Measurements from ENCODE around the gene CERCAM.

Gene CERCAM, protein sequence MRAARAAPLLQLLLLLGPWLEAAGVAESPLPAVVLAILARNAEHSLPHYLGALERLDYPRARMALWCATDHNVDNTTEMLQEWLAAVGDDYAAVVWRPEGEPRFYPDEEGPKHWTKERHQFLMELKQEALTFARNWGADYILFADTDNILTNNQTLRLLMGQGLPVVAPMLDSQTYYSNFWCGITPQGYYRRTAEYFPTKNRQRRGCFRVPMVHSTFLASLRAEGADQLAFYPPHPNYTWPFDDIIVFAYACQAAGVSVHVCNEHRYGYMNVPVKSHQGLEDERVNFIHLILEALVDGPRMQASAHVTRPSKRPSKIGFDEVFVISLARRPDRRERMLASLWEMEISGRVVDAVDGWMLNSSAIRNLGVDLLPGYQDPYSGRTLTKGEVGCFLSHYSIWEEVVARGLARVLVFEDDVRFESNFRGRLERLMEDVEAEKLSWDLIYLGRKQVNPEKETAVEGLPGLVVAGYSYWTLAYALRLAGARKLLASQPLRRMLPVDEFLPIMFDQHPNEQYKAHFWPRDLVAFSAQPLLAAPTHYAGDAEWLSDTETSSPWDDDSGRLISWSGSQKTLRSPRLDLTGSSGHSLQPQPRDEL

DNA sequence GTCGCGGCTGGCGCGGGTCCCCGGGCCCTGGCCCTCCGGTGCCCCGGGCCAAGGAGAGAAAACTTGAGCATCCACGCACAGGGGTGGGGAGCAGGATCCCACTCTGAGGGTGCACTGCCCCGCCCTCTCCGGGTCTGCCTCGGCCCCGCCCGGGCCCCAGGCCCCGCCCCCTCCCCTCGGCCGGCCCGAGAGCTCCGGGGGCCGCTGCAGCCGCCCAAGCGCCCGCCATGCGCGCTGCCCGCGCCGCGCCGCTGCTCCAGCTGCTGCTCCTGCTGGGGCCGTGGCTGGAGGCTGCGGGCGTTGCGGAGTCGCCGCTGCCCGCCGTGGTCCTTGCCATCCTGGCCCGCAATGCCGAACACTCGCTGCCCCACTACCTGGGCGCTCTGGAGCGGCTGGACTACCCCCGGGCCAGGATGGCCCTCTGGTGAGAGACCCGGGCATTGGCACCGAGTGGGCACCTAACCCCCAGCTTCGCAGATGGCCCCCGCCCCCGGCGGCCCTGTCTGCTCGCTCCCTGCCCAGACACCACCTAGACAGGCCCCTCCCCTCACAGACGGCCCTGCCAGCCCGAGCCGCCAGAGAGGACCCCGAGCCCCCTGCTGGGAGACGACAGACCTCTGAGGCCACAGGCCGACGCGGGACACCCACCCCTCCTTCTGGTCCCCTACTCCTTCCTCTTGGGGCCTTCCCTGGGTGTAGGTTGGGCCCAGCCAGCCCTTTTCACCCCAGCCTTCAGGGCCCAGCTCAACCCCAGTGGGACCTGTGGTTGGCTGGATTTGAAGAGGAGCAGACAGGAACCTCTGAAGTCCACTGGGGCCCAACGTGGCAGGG is at the start of gene CERCAM:
Gene CERCAM (plus strand): TSS at position 207 of the 831 bp plus-strand sequence. CDS start 21 bp downstream, at position 228.
- H3K4me3 ChIP-seq (replicated peaks; ENCODE audit: low read depth, low read length): peak within 1 kb of the TSS; percentile 60
- DNase-seq (ENCODE audit: extremely low read depth, low read depth): no peak
- TF ChIP-seq, protein P1, sequence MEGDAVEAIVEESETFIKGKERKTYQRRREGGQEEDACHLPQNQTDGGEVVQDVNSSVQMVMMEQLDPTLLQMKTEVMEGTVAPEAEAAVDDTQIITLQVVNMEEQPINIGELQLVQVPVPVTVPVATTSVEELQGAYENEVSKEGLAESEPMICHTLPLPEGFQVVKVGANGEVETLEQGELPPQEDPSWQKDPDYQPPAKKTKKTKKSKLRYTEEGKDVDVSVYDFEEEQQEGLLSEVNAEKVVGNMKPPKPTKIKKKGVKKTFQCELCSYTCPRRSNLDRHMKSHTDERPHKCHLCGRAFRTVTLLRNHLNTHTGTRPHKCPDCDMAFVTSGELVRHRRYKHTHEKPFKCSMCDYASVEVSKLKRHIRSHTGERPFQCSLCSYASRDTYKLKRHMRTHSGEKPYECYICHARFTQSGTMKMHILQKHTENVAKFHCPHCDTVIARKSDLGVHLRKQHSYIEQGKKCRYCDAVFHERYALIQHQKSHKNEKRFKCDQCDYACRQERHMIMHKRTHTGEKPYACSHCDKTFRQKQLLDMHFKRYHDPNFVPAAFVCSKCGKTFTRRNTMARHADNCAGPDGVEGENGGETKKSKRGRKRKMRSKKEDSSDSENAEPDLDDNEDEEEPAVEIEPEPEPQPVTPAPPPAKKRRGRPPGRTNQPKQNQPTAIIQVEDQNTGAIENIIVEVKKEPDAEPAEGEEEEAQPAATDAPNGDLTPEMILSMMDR (IDR thresholded peaks at IDR 0.05; ENCODE audit: low read depth, low read length, missing control alignments): no peak

DNA sequence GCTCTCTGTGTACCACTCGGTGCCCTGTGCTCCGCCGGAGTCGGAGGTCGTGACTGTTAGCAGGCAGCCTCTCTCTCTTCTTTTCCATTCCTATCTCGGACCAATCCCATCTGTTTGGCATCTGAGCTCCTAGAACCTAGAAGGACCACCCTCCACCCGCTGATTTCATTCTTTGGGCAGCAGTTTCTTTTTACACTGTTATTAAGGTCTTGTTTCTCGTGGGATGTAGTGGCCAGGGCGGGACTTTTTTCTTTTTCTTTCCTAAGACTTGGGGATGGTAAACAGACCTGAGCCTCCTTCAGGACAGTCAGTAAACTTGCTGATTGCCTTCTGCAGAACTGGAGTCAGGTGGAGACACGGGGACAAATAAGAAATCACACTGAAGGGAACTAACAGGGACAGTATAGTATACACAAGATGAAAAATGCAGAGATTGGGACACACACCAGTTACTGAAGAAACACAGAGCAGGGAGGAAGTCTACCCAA is 49.0 kb upstream of the CERCAM start:
- TF ChIP-seq, protein P1 (IDR thresholded peaks at IDR 0.05; ENCODE audit: low read depth, low read length, missing control alignments): no peak

DNA sequence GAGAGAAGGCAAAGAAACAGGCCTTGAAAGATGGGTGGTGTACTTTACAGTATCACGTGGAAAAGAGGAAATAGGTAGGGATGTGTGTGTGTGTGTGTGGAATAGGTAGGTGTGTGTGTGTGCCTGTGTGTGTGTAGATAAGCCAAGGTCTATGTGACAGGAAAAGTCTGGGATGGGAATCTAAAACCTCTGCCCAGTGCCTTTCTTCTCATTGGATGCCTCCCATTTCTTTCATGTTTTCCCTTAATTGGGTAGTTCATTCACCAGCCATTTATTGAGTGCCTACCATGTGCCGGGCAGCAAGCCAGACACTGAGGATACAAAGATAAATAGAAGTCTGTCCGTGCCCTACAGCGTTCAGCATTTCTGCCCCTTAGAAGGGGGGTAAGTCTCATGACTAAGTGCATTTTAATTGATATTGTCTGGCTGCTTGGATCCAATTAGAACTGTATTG is 48.4 kb upstream of the CERCAM start:
- DNase-seq (ENCODE audit: extremely low read depth, low read depth): no peak
- peak overlapping the region; percentile 99 for H3K4me3 ChIP-seq (replicated peaks; ENCODE audit: low read depth, low read length)
- TF ChIP-seq, protein P1 (IDR thresholded peaks at IDR 0.05; ENCODE audit: low read depth, low read length, missing control alignments): no peak

More for the DNA sequence above, 49.0 kb upstream of the CERCAM start:
- DNase-seq (ENCODE audit: extremely low read depth, low read depth): no peak
- peak overlapping the region; percentile 99 for H3K4me3 ChIP-seq (replicated peaks; ENCODE audit: low read depth, low read length)

DNA sequence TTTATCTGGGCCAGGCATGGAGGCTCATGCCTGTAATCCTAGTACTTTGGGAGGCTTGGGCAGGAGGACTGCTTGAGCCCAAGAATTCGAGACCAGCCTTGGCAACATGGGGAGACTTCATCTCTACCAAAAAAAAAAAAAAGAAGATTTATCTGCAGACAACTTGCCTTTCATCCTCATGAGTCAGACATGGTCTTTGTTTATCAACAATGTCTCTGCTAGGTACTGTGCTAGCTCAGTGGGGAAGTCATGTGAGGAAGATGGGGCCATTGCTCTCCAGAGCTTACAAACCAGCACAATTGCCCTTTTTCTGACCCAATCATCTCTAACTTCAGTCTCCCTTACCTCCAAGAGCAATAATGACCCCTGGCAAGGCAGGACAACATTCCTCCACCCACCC is 47.9 kb upstream of the CERCAM start:
- TF ChIP-seq, protein P1 (IDR thresholded peaks at IDR 0.05; ENCODE audit: low read depth, low read length, missing control alignments): no peak
- peak overlapping the region; percentile 99 for H3K4me3 ChIP-seq (replicated peaks; ENCODE audit: low read depth, low read length)
- DNase-seq (ENCODE audit: extremely low read depth, low read depth): no peak

DNA sequence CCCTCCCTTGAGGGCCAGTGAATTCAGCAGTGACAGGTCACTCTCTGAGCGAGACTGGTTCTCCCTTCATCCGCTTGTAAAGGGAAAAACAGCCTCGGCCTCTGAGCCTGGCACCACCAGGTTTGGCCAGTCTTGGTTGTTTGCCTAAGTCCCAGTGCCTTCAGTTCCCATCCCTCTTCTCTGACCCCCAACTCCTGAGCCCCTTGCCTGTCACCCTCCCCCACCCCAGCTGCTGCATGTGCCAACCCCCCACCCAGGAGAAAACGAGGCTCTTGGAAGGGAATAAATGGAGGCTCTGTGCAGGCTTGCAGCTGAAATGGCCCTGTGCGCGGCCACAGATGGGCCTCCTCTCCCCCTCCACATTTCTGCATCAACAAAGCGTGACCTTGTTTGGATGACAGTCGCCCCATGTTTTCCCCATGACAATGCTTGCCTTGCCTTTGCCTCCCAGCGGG is 46.4 kb upstream of the CERCAM start:
- TF ChIP-seq, protein P1 (IDR thresholded peaks at IDR 0.05; ENCODE audit: low read depth, low read length, missing control alignments): no peak
- H3K4me3 ChIP-seq (replicated peaks; ENCODE audit: low read depth, low read length): no peak overlapping the region
- DNase-seq (ENCODE audit: extremely low read depth, low read depth): no peak

DNA sequence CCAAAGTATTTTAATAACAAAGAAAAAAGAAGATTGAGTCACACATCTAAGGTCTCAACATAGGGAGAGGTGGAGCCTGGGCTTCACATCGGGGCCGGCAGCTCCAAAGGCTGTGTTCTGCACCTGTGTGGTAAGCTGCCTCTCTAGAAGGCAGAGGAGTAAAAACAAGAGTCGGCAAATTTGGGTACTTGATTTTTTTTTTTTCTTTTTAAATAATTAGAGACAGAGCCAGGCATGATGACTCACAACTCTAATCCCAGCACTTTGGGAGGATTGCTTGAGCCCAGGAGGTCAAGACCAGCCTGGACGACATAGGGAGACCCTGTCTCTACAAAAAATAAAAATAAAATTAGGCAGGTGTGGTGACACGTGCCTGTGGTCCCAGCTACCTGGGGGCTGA is 44.8 kb upstream of the CERCAM start:
- H3K4me3 ChIP-seq (replicated peaks; ENCODE audit: low read depth, low read length): no peak overlapping the region
- TF ChIP-seq, protein P1 (IDR thresholded peaks at IDR 0.05; ENCODE audit: low read depth, low read length, missing control alignments): no peak
- DNase-seq (ENCODE audit: extremely low read depth, low read depth): no peak
